T-cell (primary cell): Measurements from ENCODE around the gene ARFGAP2. TPM values are rescaled to one million over a fixed set of nuclear protein-coding genes. Genes with fewer than 3 reads are reported as not detected.

ENCODE experiments used
- ATAC-seq, 4 experiments: fragments of 200-7000 bp in 3 of 4; fragments of 150-1000 bp in 1 of 4; cut with Tn5 transposase; replicated peaks in 1 of 4; 1 replicate in 3 of 4; 2 replicates in 1 of 4; pipeline ENCODE4 v1.10.0; 2021; ENCODE audit warnings: moderate library complexity in 3 of 4, mild to moderate bottlenecking in 2 of 4, moderate number of reproducible peaks in 1 of 4
- CTCF ChIA-PET, 2 donors: fragments of 300-600 bp; sonication (Branson Sonifier 250); formaldehyde crosslinking; loops; one replicate each; lab custom pipeline; 2022; ENCODE audit warnings: antibody characterized with exemption in 2 of 2; lab: Charles Lee
- POLR2A ChIA-PET, 2 donors: fragments of 300-600 bp; sonication (Branson Sonifier 250); formaldehyde crosslinking; loops; one replicate each; lab custom pipeline; 2022; ENCODE audit warnings: antibody characterized with exemption in 2 of 2; lab: Charles Lee
- DNase-seq, 35 experiments: peaks; one replicate each; pipeline versions ENCODE4 v3.0.0 to v3.0.0-alpha.2; 2013 to 2023
- H3K27ac ChIP-seq: one replicate; pipeline ENCODE4 v1.5.1; 2013; ENCODE audit warnings: low read length
- H3K27me3 ChIP-seq, 2 experiments: replicated peaks in 1 of 2; 1 replicate in 1 of 2; 2 replicates in 1 of 2; pipeline versions ENCODE4 v1.6.1 to v1.7.0; 2013; ENCODE audit warnings: low read length in 1 of 2, mixed read lengths in 1 of 2; ENCODE audit not compliant: control insufficient read depth in 2 of 2, insufficient read depth in 2 of 2; ENCODE audit errors: extremely low read depth in 1 of 2
- H3K36me3 ChIP-seq, 2 donors: 1 replicate in 1 of 2; 2 replicates in 1 of 2; pipeline versions ENCODE4 v1.6.1 to v1.7.0; 2013; ENCODE audit warnings: low read length in 1 of 2; ENCODE audit not compliant: control insufficient read depth in 2 of 2, insufficient read depth in 1 of 2; ENCODE audit errors: extremely low read depth in 1 of 2
- H3K4me1 ChIP-seq, 2 experiments: 1 replicate in 1 of 2; 2 replicates in 1 of 2; pipeline versions ENCODE4 v1.6.1 to v1.7.0; 2013; ENCODE audit warnings: low read length in 2 of 2, mixed read lengths in 1 of 2; ENCODE audit not compliant: insufficient read depth in 2 of 2, control insufficient read depth in 1 of 2; ENCODE audit errors: extremely low read depth in 1 of 2
- H3K4me3 ChIP-seq, 2 donors: 1 replicate in 1 of 2; 2 replicates in 1 of 2; pipeline versions ENCODE4 v1.5.1 to v1.7.0; 2013; ENCODE audit warnings: mild to moderate bottlenecking in 2 of 2, low read length in 1 of 2, moderate library complexity in 1 of 2; ENCODE audit not compliant: control insufficient read depth in 1 of 2; ENCODE audit errors: extremely low read depth in 1 of 2
- H3K9me3 ChIP-seq: 2 replicates; pipeline ENCODE4 v1.7.0; 2013
- H3K27ac Mint-ChIP-seq, 2 donors: one replicate each; pipeline ENCODE4 v1.8.0; 2020 to 2021; ENCODE audit warnings: mild to moderate bottlenecking in 2 of 2, mixed read lengths in 2 of 2
- H3K27me3 Mint-ChIP-seq, 2 donors: one replicate each; pipeline ENCODE4 v1.8.0; 2021 to 2022; ENCODE audit warnings: mixed read lengths in 2 of 2
- H3K36me3 Mint-ChIP-seq: one replicate; pipeline ENCODE4 v1.8.0; 2021; ENCODE audit warnings: mixed read lengths
- H3K4me1 Mint-ChIP-seq, 3 donors: one replicate each; pipeline ENCODE4 v1.8.0; 2020 to 2022; ENCODE audit warnings: mixed read lengths in 3 of 3, mild to moderate bottlenecking in 1 of 3
- H3K4me3 Mint-ChIP-seq, 3 donors: one replicate each; pipeline ENCODE4 v1.8.0; 2020 to 2022; ENCODE audit warnings: mild to moderate bottlenecking in 3 of 3, mixed read lengths in 3 of 3, moderate library complexity in 3 of 3
- H3K9me3 Mint-ChIP-seq, 3 donors: one replicate each; pipeline ENCODE4 v1.8.0; 2020 to 2022; ENCODE audit warnings: mixed read lengths in 3 of 3
- WGBS: methylation state at CpG from one replicate; pipeline ENCODE4 v1.1.5; 2013; ENCODE audit warnings: missing lambda C conversion rate; ENCODE audit not compliant: insufficient coverage; 5-methylcytosine and 5-hydroxymethylcytosine counted together
- total RNA-seq, 35 experiments: library from RNA in 6 of 35; stranded (reverse) in 6 of 35; fragments of 120-200 nt in 1 of 35; gene quantifications; one replicate each; pipeline versions ENCODE4 v1.2.1 to v1.2.4 and lab custom pipeline; 2013 to 2026

Gene ARFGAP2
- total RNA-seq, 5 donors from 2014 or later (not counting 1 experiment from before 2014, with no cell fraction given), result 145 to 188 (median 160) TPM

GRCh38 chr11:47171061-47171838 is 5.4 kb downstream of the ARFGAP2 start:
- peaks cover 15 to 77% of the 10 kb centered on the region in 2 donors for H3K36me3 ChIP-seq
- POLR2A ChIA-PET, result interaction anchor here in 1 of 2 donors (0.5 kb wide), 1 partner anchor 110 kb away, joined by 3 read pairs; no protein-coding TSS in a partner anchor
- DNase-seq (no peak), ATAC-seq (no peak)
- H3K27me3 ChIP-seq, result no peaks in the 10 kb centered on the region
- H3K9me3 ChIP-seq, result no peaks in the 10 kb centered on the region
- no peak overlapping the region for H3K27ac ChIP-seq
- H3K36me3 Mint-ChIP-seq, result peaks cover 18% of the 10 kb centered on the region
- no peak overlapping the region for H3K4me3 Mint-ChIP-seq
- H3K4me1 ChIP-seq, result peaks cover 14 to 36% of the 10 kb centered on the region in 2 experiments
- no peak overlapping the region for H3K27ac Mint-ChIP-seq
- H3K4me1 Mint-ChIP-seq, result peaks cover 41 to 45% (median 42%) of the 10 kb centered on the region in 3 donors
- H3K27me3 Mint-ChIP-seq, result no peaks in the 10 kb centered on the region
- no peaks in the 10 kb centered on the region for H3K9me3 Mint-ChIP-seq
- H3K4me3 ChIP-seq, result no peak overlapping the region
- CTCF ChIA-PET, result interaction anchor here (1.1 to 1.2 kb wide), 3 partner anchors 8 to 202 kb away, joined by 3 to 4 read pairs (median 3); no protein-coding TSS in a partner anchor
- 96% methylated on average over 15 of the region's 16 CpGs for WGBS

DNA sequence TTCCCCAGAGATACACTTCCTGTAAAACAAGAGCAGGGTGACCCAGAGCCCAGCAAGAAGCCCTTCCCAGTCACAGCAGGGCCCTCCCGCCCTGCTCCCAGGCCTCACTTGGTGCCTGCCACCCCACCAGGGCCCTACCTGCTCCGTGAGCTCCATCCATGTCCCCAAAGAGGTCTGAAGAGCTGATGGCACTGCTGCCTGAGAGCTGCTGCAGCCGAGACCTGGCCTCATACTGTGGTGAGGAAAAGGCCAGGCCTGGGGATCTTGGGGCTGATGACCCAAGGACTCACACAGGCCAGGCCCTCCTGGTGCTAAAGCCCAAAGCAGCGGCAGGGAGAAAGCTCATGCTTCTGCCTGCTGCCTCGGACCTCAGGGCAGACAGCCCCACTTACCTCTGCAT is 10.3 kb downstream of the ARFGAP2 start:
- peaks cover 3 to 8% (median 7%) of the 10 kb centered on the region in 3 donors for H3K4me1 Mint-ChIP-seq
- ChIA-PET POLR2A (interaction anchor here in 1 of 2 donors (0.6 kb wide), 1 partner anchor 703 kb away, joined by 6 read pairs; no protein-coding TSS in a partner anchor), CTCF (no interaction called here)
- H3K9me3 ChIP-seq, result no peaks in the 10 kb centered on the region
- no peaks in the 10 kb centered on the region for H3K27me3 ChIP-seq
- no peaks in the 10 kb centered on the region for H3K9me3 Mint-ChIP-seq
- H3K4me3 Mint-ChIP-seq, result no peak overlapping the region
- H3K4me1 ChIP-seq, result peaks cover 2 to 3% of the 10 kb centered on the region in 2 experiments
- H3K4me3 ChIP-seq, result no peak overlapping the region
- ATAC-seq, result no peak
- 98% methylated on average over 4 of the region's 5 CpGs for WGBS
- H3K27ac Mint-ChIP-seq, result no peak overlapping the region
- peaks cover 23 to 69% of the 10 kb centered on the region in 2 donors for H3K36me3 ChIP-seq
- peaks cover 15% of the 10 kb centered on the region for H3K36me3 Mint-ChIP-seq
- no peaks in the 10 kb centered on the region for H3K27me3 Mint-ChIP-seq
- DNase-seq, result no peak
- no peak overlapping the region for H3K27ac ChIP-seq

- POLR2A ChIA-PET, result interaction anchor here in 1 of 2 donors (0.6 kb wide), 1 partner anchor 704 kb away, joined by 6 read pairs; no protein-coding TSS in a partner anchor
- no peaks in the 10 kb centered on the region for H3K9me3 ChIP-seq
- Mint-ChIP-seq H3K4me3 (no peak overlapping the region), H3K4me1 (peaks cover 0 to 2% (median 0%) of the 10 kb centered on the region in 3 donors), H3K36me3 (peaks cover 15% of the 10 kb centered on the region), H3K9me3 (no peaks in the 10 kb centered on the region), H3K27ac (no peak overlapping the region), H3K27me3 (no peaks in the 10 kb centered on the region)
- no peak for DNase-seq
- no peak overlapping the region for H3K4me3 ChIP-seq
- H3K27me3 ChIP-seq, result no peaks in the 10 kb centered on the region
- no peak overlapping the region for H3K27ac ChIP-seq
- CTCF ChIA-PET, result interaction anchor here (0.5 to 0.8 kb wide), 5 partner anchors 15 to 1793 kb away, joined by 3 to 8 read pairs (median 3); no protein-coding TSS in a partner anchor
- peaks cover 0 to 9% of the 10 kb centered on the region in 2 experiments for H3K4me1 ChIP-seq
- whole genome bisulfite sequencing, result 98% methylated on average over 6 of the region's 16 CpGs
- H3K36me3 ChIP-seq, result peaks cover 23 to 61% of the 10 kb centered on the region in 2 donors
- no peak for ATAC-seq
Observed at GRCh38 chr11:47165253-47165840, 11.3 kb downstream of the ARFGAP2 start.

- H3K36me3 Mint-ChIP-seq, result peaks cover 15% of the 10 kb centered on the region
- ATAC-seq, result no peak
- no peaks in the 10 kb centered on the region for H3K9me3 ChIP-seq
- H3K4me3 Mint-ChIP-seq, result no peak overlapping the region
- CTCF ChIA-PET, result interaction anchor here in 1 of 2 donors (0.6 kb wide), 1 partner anchor 830 kb away, joined by 5 read pairs; no protein-coding TSS in a partner anchor
- 90% methylated on average over 3 of the region's 4 CpGs for WGBS
- H3K4me3 ChIP-seq, result no peak overlapping the region
- peaks cover 0 to 9% of the 10 kb centered on the region in 2 experiments for H3K4me1 ChIP-seq
- no peak overlapping the region for H3K27ac ChIP-seq
- peaks cover 23 to 53% of the 10 kb centered on the region in 2 donors for H3K36me3 ChIP-seq
- no peak overlapping the region for H3K27ac Mint-ChIP-seq
- DNase-seq, result no peak
- H3K27me3 ChIP-seq, result no peaks in the 10 kb centered on the region
- peaks cover 0 to 2% (median 0%) of the 10 kb centered on the region in 3 donors for H3K4me1 Mint-ChIP-seq
- H3K9me3 Mint-ChIP-seq, result no peaks in the 10 kb centered on the region
- no peaks in the 10 kb centered on the region for H3K27me3 Mint-ChIP-seq
- POLR2A ChIA-PET, result no interaction called here
Observed at GRCh38 chr11:47164321-47164720, 12.4 kb downstream of the ARFGAP2 start.

DNA sequence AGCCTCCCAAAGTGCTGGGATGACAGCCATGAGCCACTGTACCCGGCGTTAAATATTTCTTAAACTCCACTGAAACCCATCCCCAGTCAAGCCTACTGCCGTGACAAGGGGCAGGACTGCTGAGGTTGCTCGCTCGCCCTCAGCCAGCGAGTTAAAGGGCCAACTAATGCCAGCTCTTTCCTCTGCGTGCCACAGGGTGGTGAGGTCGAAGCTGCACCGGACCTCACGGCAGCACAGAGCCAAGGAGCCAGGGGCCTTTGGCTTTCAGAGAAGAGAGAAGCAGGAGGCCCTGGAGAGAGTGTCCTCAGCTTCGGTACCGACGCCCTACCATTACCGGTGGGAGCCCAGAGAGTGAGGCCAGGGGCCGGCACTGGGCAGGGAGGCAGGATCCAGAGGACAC is 12.8 kb downstream of the ARFGAP2 start:
- H3K4me3 Mint-ChIP-seq, result no peak overlapping the region
- peaks cover 15% of the 10 kb centered on the region for H3K36me3 Mint-ChIP-seq
- H3K9me3 Mint-ChIP-seq, result no peaks in the 10 kb centered on the region
- H3K27me3 Mint-ChIP-seq, result no peaks in the 10 kb centered on the region
- 98% methylated on average over 15 of the region's 15 CpGs for WGBS
- Histone ChIP-seq H3K4me1 (peaks cover 0 to 9% of the 10 kb centered on the region in 2 experiments), H3K27ac (no peak overlapping the region), H3K36me3 (peaks cover 23 to 53% of the 10 kb centered on the region in 2 donors), H3K27me3 (no peaks in the 10 kb centered on the region), H3K9me3 (no peaks in the 10 kb centered on the region), H3K4me3 (no peak overlapping the region)
- DNase-seq (no peak), ATAC-seq (no peak)
- peaks cover 0 to 2% (median 0%) of the 10 kb centered on the region in 3 donors for H3K4me1 Mint-ChIP-seq
- ChIA-PET CTCF (no interaction called here), POLR2A (no interaction called here)
- H3K27ac Mint-ChIP-seq, result no peak overlapping the region

DNA sequence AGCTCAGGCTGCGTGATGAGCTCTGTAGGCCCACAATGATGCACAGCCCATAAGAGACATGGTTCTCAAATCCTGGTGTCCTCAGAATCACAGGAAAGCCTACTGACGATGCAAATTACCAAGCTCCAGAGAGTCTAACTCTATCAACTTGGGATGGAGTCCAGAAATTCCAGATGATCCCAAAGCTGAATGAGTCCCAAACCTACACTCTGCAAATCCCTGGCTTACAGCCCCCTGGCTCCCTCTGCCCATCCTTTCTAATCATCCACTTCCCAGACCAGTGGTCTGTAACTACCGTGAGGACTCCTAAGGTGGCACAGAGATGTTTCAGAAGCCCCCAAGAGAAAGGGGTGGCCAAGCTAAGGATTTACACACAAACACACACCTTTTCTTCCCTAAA is 13.5 kb downstream of the ARFGAP2 start:
- H3K27ac ChIP-seq, result no peak overlapping the region
- peaks cover 14% of the 10 kb centered on the region for H3K36me3 Mint-ChIP-seq
- no peak for DNase-seq
- ChIA-PET CTCF (interaction anchor here (0.5 to 0.7 kb wide), 14 partner anchors 8 to 545 kb away, joined by 3 to 6 read pairs (median 4); no protein-coding TSS in a partner anchor), POLR2A (interaction anchor here (0.5 to 0.7 kb wide), 6 partner anchors 10 to 287 kb away, joined by 3 to 6 read pairs (median 4); no protein-coding TSS in a partner anchor)
- no peak overlapping the region for H3K27ac Mint-ChIP-seq
- whole genome bisulfite sequencing, result 71% methylated on average over 1 of the region's 3 CpGs
- H3K27me3 ChIP-seq, result no peaks in the 10 kb centered on the region
- ATAC-seq, result no peak
- peaks cover 23 to 47% of the 10 kb centered on the region in 2 donors for H3K36me3 ChIP-seq
- H3K27me3 Mint-ChIP-seq, result no peaks in the 10 kb centered on the region
- H3K9me3 Mint-ChIP-seq, result no peaks in the 10 kb centered on the region
- H3K4me3 Mint-ChIP-seq, result no peak overlapping the region
- no peaks in the 10 kb centered on the region for H3K9me3 ChIP-seq
- peaks cover 0 to 4% (median 2%) of the 10 kb centered on the region in 3 donors for H3K4me1 Mint-ChIP-seq
- H3K4me3 ChIP-seq, result no peak overlapping the region
- H3K4me1 ChIP-seq, result peaks cover 0 to 9% of the 10 kb centered on the region in 2 experiments
